CD14-positive monocyte (primary cell): ENCODE results near the gene RHOT1. TPM values are rescaled to one million over a fixed set of nuclear protein-coding genes. Genes with fewer than 3 reads are reported as not detected.
"Not testable (repeated sequence)": the region's sequence is repeated elsewhere in the genome, so short reads cannot be mapped to it uniquely, and the experiment has no call there.

Experiments used
- DNase-seq, 3 donors: peaks; one replicate each; pipeline ENCODE4 v3.0.0-alpha.2; 2011 to 2022
- H2AFZ ChIP-seq: 2 replicates; pipeline ENCODE4 v1.6.0; 2012; ENCODE audit warnings: mild to moderate bottlenecking, low read depth, low read length, inconsistent platforms; ENCODE audit not compliant: insufficient read depth, poor library complexity, severe bottlenecking
- H3K27ac ChIP-seq, 2 donors: 1 replicate in 1 of 2; 2 replicates in 1 of 2; pipeline ENCODE4 v1.5.1; 2012 to 2013; ENCODE audit warnings: low read length in 2 of 2, control low read depth in 1 of 2, inconsistent platforms in 1 of 2, low read depth in 1 of 2, mild to moderate bottlenecking in 1 of 2
- H3K27me3 ChIP-seq, 2 donors: one replicate each; pipeline versions ENCODE4 v1.6.0 to v1.6.1; 2011 to 2013; ENCODE audit warnings: low read length in 2 of 2; ENCODE audit not compliant: control insufficient read depth in 2 of 2, insufficient read depth in 2 of 2
- H3K36me3 ChIP-seq, 2 donors: replicated peaks in 1 of 2; 1 replicate in 1 of 2; 2 replicates in 1 of 2; pipeline versions ENCODE4 v1.5.1 to v1.6.1; 2012 to 2013; ENCODE audit warnings: low read length in 2 of 2, control low read depth in 1 of 2, inconsistent platforms in 1 of 2, mild to moderate bottlenecking in 1 of 2; ENCODE audit not compliant: insufficient read depth in 2 of 2, control insufficient read depth in 1 of 2
- H3K4me1 ChIP-seq, 2 donors: 1 replicate in 1 of 2; 2 replicates in 1 of 2; pipeline versions ENCODE4 v1.5.1 to v1.6.1; 2012 to 2013; ENCODE audit warnings: low read length in 2 of 2, control low read depth in 1 of 2, inconsistent platforms in 1 of 2, mild to moderate bottlenecking in 1 of 2, moderate library complexity in 1 of 2; ENCODE audit not compliant: insufficient read depth in 2 of 2, control insufficient read depth in 1 of 2
- H3K4me2 ChIP-seq: replicated peaks from 2 replicates; pipeline ENCODE3; 2012; ENCODE audit warnings: low read length, moderate library complexity, mild to moderate bottlenecking; ENCODE audit not compliant: poor library complexity, severe bottlenecking; ENCODE audit errors: extremely low read depth
- H3K4me3 ChIP-seq, 3 experiments: fragments of 200-600 bp in 1 of 3; sonication (generic) in 1 of 3; replicated peaks in 1 of 3; 1 replicate in 2 of 3; 2 replicates in 1 of 3; pipeline ENCODE4 v1.5.1; 2011 to 2013; ENCODE audit warnings: low read length in 3 of 3, mild to moderate bottlenecking in 3 of 3, control low read depth in 2 of 3, low read depth in 2 of 3, inconsistent platforms in 1 of 3, moderate library complexity in 1 of 3
- H3K79me2 ChIP-seq: 2 replicates; pipeline ENCODE4 v1.6.0; 2012; ENCODE audit warnings: mild to moderate bottlenecking, control low read depth, inconsistent platforms, low read length, moderate library complexity; ENCODE audit not compliant: insufficient read depth
- H3K9ac ChIP-seq: 2 replicates; pipeline ENCODE4 v1.6.0; 2017; ENCODE audit warnings: low read length, mild to moderate bottlenecking; ENCODE audit not compliant: insufficient read depth, poor library complexity, severe bottlenecking
- H3K9me3 ChIP-seq, 2 donors: replicated peaks in 1 of 2; 1 replicate in 1 of 2; 2 replicates in 1 of 2; pipeline versions ENCODE4 v1.5.1 to v1.6.1; 2012 to 2013; ENCODE audit warnings: low read length in 2 of 2, control low read depth in 1 of 2; ENCODE audit not compliant: control insufficient read depth in 1 of 2, insufficient read depth in 1 of 2
- H4K20me1 ChIP-seq: 2 replicates; pipeline ENCODE4 v1.6.0; 2012; ENCODE audit warnings: mild to moderate bottlenecking, low read length, control low read depth, moderate library complexity; ENCODE audit not compliant: insufficient read depth
- H3K27ac Mint-ChIP-seq, 7 donors: one replicate each; pipeline ENCODE4 v1.8.0; 2020; ENCODE audit warnings: mild to moderate bottlenecking in 7 of 7, mixed read lengths in 7 of 7, moderate library complexity in 6 of 7, inconsistent platforms in 2 of 7
- H3K27me3 Mint-ChIP-seq, 3 donors: one replicate each; pipeline ENCODE4 v1.8.0; 2021 to 2022; ENCODE audit warnings: low read depth in 3 of 3, mild to moderate bottlenecking in 3 of 3, mixed read lengths in 3 of 3, moderate library complexity in 3 of 3, inconsistent platforms in 1 of 3
- H3K36me3 Mint-ChIP-seq, 2 donors: one replicate each; pipeline ENCODE4 v1.8.0; 2020; ENCODE audit warnings: mixed read lengths in 2 of 2, inconsistent platforms in 1 of 2, mild to moderate bottlenecking in 1 of 2
- H3K4me1 Mint-ChIP-seq: one replicate; pipeline ENCODE4 v1.8.0; 2020; ENCODE audit warnings: mild to moderate bottlenecking, mixed read lengths
- H3K4me3 Mint-ChIP-seq, 2 donors: one replicate each; pipeline ENCODE4 v1.8.0; 2020; ENCODE audit warnings: mild to moderate bottlenecking in 2 of 2, mixed read lengths in 2 of 2, moderate library complexity in 1 of 2
- H3K9me3 Mint-ChIP-seq, 7 donors: one replicate each; pipeline ENCODE4 v1.8.0; 2020 to 2022; ENCODE audit warnings: mixed read lengths in 7 of 7, mild to moderate bottlenecking in 6 of 7, moderate library complexity in 6 of 7, inconsistent platforms in 2 of 7
- WGBS: methylation state at CpG from one replicate; pipeline ENCODE4 v1.1.5; 2013; ENCODE audit warnings: missing lambda C conversion rate; ENCODE audit not compliant: insufficient coverage; 5-methylcytosine and 5-hydroxymethylcytosine counted together
- intact Hi-C, 2 donors: fragments of 100-400 bp; cut with micrococcal nuclease; formaldehyde crosslinking; loops; one replicate each; pipeline versions ENCODE4 v1.15.0 to v1.15.1; 2023
- polyA plus RNA-seq, 3 donors: library from polyadenylated mRNA; depleted of rRNA in 1 of 3; unstranded in 2 of 3; stranded (reverse) in 1 of 3; fragments of 300-500 nt in 2 of 3; fragments of >200 nt in 1 of 3; fragmentation: Illumina TruSeq in 2 of 3; gene quantifications; 1 replicate in 2 of 3; 2 replicates in 1 of 3; pipeline ENCODE4 v1.2.3, GENCODE V29; 2012 to 2021
- TF ChIP-seq, protein P1 (sequence below): fragments of 200-600 bp; IDR thresholded peaks from one replicate; pipeline ENCODE4 v1.8.0; 2022; ENCODE audit warnings: antibody characterized with exemption, mild to moderate bottlenecking

RHOT1 gene
- polyA plus RNA-seq, 3 donors = 45.9 to 60.5 (median 51.9) TPM

DNA sequence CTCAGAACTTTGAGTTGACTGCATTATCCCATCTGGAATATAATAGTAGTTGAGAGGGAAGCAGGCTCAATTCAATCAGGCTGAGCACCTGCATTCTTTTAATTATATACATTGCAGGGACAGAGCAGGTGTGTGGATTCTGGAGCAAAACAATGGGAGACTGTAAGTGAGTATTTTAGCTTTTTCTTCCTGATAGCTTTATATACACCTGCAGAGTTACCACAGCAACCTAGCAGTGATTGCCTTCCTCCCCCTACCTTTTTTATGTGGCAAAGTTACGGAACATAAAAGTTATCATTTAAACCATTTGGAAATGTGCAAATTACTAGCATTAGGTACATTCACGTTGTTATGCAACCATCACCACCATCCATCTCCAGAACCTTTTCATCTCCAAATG is 25.4 kb upstream of the RHOT1 start:
- no peaks in the 10 kb centered on the region for H3K9me3 ChIP-seq
- H3K4me2 ChIP-seq = no peak overlapping the region
- Mint-ChIP-seq H3K4me1 (peaks cover 22% of the 10 kb centered on the region), H3K9me3 (peaks cover 0 to 3% (median 0%) of the 10 kb centered on the region in 7 donors), H3K27me3 (peaks cover 0 to 6% (median 0%) of the 10 kb centered on the region in 3 donors), H3K36me3 (no peaks in the 10 kb centered on the region), H3K4me3 (no peak overlapping the region), H3K27ac (no peak overlapping the region)
- H3K4me1 ChIP-seq = peaks cover 15% of the 10 kb centered on the region in 2 donors
- no peaks in the 10 kb centered on the region for H3K79me2 ChIP-seq
- intact Hi-C loops = no loop called here
- H3K4me3 ChIP-seq = no peak overlapping the region
- no peak overlapping the region for H3K9ac ChIP-seq
- H3K27me3 ChIP-seq = no peaks in the 10 kb centered on the region
- no peak for DNase-seq
- no peak overlapping the region for H2AFZ ChIP-seq
- WGBS = 100% methylated on average over 1 of the region's 2 CpGs
- H4K20me1 ChIP-seq = no peaks in the 10 kb centered on the region
- no peaks in the 10 kb centered on the region for H3K36me3 ChIP-seq
- no peak overlapping the region for H3K27ac ChIP-seq
- TF ChIP-seq, protein P1, sequence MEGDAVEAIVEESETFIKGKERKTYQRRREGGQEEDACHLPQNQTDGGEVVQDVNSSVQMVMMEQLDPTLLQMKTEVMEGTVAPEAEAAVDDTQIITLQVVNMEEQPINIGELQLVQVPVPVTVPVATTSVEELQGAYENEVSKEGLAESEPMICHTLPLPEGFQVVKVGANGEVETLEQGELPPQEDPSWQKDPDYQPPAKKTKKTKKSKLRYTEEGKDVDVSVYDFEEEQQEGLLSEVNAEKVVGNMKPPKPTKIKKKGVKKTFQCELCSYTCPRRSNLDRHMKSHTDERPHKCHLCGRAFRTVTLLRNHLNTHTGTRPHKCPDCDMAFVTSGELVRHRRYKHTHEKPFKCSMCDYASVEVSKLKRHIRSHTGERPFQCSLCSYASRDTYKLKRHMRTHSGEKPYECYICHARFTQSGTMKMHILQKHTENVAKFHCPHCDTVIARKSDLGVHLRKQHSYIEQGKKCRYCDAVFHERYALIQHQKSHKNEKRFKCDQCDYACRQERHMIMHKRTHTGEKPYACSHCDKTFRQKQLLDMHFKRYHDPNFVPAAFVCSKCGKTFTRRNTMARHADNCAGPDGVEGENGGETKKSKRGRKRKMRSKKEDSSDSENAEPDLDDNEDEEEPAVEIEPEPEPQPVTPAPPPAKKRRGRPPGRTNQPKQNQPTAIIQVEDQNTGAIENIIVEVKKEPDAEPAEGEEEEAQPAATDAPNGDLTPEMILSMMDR = no peak

- no peak overlapping the region for H3K27ac Mint-ChIP-seq
- TF ChIP-seq, protein P1 = no peak
Measured at GRCh38 chr17:32117399-32117798, 24.9 kb upstream of the RHOT1 start.

DNA sequence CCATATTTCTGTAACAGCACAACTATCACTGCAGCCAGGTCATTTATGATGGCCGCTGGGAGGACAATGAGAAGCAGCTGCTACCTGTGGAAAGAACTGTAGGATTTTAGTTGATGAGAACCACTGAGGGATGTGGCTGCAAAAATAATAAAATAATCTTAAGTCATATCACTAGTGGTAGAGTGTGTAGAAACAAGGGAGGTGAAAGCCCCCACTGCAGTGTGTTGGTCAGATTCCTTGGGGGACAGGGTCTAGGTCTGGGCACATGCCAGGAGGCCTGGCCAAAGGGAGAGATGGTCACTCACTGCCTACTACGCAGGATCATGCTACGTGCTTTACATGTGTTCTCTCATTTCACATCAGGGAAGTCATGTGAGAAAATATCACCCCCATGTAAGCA is 24.2 kb upstream of the RHOT1 start:
- H3K27ac Mint-ChIP-seq, H2AFZ ChIP-seq, H3K9me3 ChIP-seq, H3K36me3 ChIP-seq, H3K27ac ChIP-seq, H3K9me3 Mint-ChIP-seq, H3K79me2 ChIP-seq, H3K4me2 ChIP-seq, H3K9ac ChIP-seq, H3K4me3 ChIP-seq, H3K27me3 Mint-ChIP-seq, DNase-seq, H3K4me3 Mint-ChIP-seq, intact Hi-C loops, H3K36me3 Mint-ChIP-seq, H4K20me1 ChIP-seq, H3K27me3 ChIP-seq: not testable (repeated sequence)
- peaks cover 14% of the 10 kb centered on the region in 2 donors for H3K4me1 ChIP-seq
- WGBS = no CpG with 5 or more reads among the region's 3 CpGs
- peaks cover 20% of the 10 kb centered on the region for H3K4me1 Mint-ChIP-seq

More at GRCh38 chr17:32117399-32117798, 24.9 kb upstream of the RHOT1 start:
- Histone ChIP-seq H4K20me1 (no peaks in the 10 kb centered on the region), H3K9ac (no peak overlapping the region), H3K4me1 (peaks cover 14% of the 10 kb centered on the region in 2 donors), H3K27me3 (no peaks in the 10 kb centered on the region), H3K4me3 (no peak overlapping the region), H3K36me3 (no peaks in the 10 kb centered on the region), H3K9me3 (no peaks in the 10 kb centered on the region), H3K4me2 (no peak overlapping the region), H2AFZ (no peak overlapping the region), H3K27ac (no peak overlapping the region), H3K79me2 (no peaks in the 10 kb centered on the region)
- WGBS = 81% methylated on average over 3 of the region's 8 CpGs
- Mint-ChIP-seq H3K36me3 (no peaks in the 10 kb centered on the region), H3K4me3 (no peak overlapping the region), H3K4me1 (peaks cover 20% of the 10 kb centered on the region), H3K9me3 (peaks cover 0 to 3% (median 0%) of the 10 kb centered on the region in 7 donors), H3K27me3 (peaks cover 0 to 6% (median 0%) of the 10 kb centered on the region in 3 donors)
- intact Hi-C loops = no loop called here
- no peak for DNase-seq
